ENCODE measurements around the gene CCDC85C.

Gene CCDC85C

DNA sequence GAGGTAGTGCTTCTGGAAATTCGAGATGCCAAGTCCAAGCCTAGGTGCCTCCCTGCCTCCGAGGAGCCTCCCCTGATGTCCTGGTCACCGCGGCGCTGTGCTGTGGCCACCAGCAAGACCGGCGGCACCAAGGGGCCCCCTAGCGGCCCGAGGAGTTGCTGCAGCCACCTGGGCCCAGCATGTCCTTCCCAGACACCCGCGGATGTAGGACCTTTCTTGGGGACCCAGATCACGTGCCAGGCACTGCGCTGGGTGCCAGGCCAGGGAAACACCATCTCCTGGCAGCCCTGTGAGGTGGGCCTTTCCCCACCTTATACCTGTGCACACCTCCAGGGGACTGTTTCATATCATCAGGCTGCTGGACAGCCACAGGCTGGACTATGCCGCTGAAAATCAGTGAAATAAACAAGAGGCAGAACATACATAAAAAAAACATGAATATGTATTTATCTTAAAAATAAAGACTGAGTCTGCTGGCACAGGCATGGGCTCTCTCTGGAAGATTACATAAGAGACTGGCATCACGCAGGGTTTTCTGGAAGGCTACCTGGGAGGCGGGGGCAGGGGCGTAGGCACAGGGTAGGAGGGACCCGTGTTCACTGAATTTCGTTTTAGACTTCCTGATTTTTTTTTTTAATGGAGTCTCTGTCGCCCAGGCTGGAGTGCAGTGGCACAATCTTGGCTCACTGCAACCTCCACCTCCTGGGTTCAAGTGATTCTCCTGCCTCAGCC lies 25.0 kb upstream of the CCDC85C start:
- DNase-seq (ENCODE audit: low spot score), result peak; percentile 82

DNA sequence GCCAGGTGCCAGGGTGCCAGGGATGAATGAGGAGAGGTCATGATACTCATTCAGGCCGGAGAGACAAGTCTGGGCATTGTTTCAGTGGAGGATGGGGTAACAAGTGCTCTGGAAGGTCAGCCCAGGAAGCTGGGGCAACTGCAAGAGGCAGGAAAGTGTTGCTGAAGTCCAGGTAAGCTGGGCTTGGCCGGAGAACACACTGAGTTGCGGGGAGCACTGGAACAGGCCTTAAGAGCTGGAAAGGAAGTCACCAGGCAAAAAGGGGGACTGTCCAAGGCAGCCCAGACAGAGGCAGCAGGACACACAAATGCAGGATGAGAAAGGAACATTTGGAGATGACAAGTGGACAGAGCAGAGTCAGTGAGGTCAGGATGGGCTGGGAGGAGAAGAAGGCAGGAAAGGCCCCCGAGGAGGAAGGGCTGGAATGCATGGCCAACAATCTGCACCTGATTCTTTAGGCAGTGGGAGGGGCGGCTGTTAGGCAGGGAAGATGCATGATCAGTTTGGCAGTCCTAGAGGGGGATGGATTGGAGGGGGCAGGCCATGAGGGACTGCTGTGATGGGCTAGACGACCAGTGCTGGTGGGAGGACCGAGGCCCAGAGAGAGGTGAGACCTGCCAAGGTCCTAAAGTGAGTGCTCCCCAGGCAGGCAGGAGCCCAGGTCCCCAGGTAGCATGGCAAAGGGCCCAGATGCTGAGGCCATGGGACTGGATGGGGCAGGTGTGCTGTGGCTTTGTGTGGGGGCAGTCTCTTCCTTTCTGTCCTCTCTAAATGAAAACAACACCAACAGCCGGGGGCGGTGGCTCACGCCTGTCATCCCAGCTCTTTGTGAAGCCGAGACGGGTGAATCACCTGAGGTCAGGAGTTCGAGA lies 23.7 kb upstream of the CCDC85C start:
- DNase-seq (ENCODE audit: low spot score), result no peak

- no peak for DNase-seq (ENCODE audit: low spot score)
Observed at GRCh38 chr14:99627100-99627499, 23.1 kb upstream of the CCDC85C start.

GRCh38 chr14:99626041-99626648 lies 22.1 kb upstream of the CCDC85C start:
- DNase-seq (ENCODE audit: low spot score), result no peak

DNA sequence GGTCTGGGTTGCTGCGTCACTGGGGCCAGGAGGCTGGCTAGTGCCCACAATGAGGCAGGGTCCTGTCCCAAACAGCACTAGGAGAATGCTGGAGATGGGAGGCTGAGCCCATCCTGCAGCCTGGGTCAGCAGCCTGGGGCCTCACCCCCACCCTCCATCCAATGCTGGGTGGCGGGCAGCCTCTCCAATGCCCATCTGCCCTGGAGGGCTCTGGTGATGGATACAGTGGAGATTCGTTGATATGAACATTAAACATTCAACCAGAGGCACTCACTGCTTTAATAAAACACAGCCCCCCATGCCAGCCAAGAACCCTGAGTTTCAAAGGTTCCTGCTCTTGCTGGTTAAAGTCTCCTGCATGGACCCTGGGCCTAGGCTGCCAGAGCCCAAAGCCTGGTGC lies 21.5 kb upstream of the CCDC85C start:
- no peak for DNase-seq (ENCODE audit: low spot score)

GRCh38 chr14:99624971-99625370 lies 21.0 kb upstream of the CCDC85C start:
- no peak for DNase-seq (ENCODE audit: low spot score)

DNA sequence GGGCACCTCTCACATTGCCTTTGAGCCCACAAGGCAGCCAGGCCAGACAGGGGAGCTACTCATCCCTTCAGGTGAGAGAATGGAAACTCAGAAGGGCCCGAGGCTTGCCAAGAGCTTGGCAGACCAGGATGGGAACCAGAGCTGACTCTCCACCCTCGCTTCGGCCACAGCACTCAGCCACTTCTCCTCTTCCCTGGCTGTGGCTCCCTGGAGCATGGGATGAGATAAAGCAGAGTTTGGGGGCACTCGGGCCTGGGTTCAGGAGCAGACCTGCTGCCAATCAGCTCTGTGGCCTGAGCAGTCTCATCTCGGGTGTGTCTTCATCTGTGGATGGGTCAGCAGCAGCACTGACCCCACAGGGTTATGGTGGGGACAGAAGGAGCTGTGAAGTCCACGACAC lies 20.0 kb upstream of the CCDC85C start:
- DNase-seq (ENCODE audit: low spot score), result no peak

GRCh38 chr14:99621948-99622347 lies 17.9 kb upstream of the CCDC85C start:
- DNase-seq (ENCODE audit: low spot score), result no peak

GRCh38 chr14:99619835-99620834 lies 16.1 kb upstream of the CCDC85C start:
- DNase-seq (ENCODE audit: low spot score), result no peak

- DNase-seq (ENCODE audit: low spot score), result no peak
Observed at GRCh38 chr14:99616832-99617800, 13.1 kb upstream of the CCDC85C start.

- DNase-seq (ENCODE audit: low spot score), result no peak
Observed at GRCh38 chr14:99615497-99616157, 11.6 kb upstream of the CCDC85C start.

DNA sequence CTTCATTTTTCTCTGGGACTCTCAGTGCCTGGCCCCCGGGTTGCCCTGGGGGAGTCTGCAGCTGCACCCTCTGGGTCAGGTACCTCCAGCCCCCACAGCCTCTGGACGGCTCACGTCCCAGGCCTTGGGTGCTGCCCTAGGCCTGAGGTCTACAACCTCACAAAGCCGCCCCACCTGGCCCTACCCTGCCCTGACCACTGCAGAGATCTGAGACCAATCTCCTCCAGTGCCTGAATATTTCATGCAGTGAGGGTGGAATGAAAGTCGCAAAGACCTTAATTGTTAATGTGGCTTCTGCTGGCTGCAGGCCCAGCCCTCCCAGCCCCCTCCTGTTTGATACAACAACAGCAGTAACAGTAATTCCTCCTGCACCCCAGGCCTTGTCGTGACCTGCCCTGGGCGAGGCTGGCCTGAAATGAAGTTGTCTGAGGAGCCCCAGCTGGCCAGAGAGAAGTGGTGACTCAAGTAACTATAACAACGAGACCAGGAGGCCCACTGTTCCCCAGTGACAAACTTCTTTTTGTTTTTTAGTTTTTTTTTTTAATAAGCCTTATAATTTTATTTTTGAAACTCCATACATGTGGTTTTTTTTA lies 8.8 kb upstream of the CCDC85C start:
- no peak for DNase-seq (ENCODE audit: low spot score)

GRCh38 chr14:99612071-99612737 lies 8.2 kb upstream of the CCDC85C start:
- no peak for DNase-seq (ENCODE audit: low spot score)

GRCh38 chr14:99611646-99612045 lies 7.6 kb upstream of the CCDC85C start:
- no peak for DNase-seq (ENCODE audit: low spot score)

GRCh38 chr14:99609245-99610170 lies 5.5 kb upstream of the CCDC85C start:
- no peak for DNase-seq (ENCODE audit: low spot score)

GRCh38 chr14:99608591-99608990 lies 4.6 kb upstream of the CCDC85C start:
- DNase-seq (ENCODE audit: low spot score), result no peak

DNA sequence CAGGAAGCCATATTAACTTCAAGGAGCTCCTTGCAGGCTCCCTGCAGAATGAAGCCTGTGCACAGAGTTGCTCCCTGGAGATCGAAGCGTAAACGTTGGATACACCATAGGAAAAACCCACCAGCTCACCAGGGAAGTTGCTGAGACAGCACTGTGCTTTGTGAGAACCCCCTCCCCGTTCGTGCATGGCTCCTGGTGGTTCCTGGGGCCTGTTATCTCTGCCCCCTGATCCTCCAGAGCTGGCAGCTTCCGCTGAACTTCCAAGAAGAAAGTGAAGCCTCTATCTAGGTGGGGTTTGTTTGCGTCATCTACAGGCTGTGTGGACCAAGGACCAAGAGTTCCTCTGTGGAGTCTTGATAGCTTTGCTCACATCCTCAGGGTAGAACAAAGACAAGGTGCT lies 2.4 kb upstream of the CCDC85C start:
- DNase-seq (ENCODE audit: low spot score), result no peak
